ENCODE measurements around the gene RAI1. TPM values are rescaled to one million over a fixed set of nuclear protein-coding genes. Genes with fewer than 3 reads are reported as not detected.

Gene RAI1
- total and polyA plus RNA-seq, 2 of the 8 experiments (the other 6 are each of a cell fraction or from before 2014, with no cell fraction given) = 0.39 to 1.2 TPM

DNA sequence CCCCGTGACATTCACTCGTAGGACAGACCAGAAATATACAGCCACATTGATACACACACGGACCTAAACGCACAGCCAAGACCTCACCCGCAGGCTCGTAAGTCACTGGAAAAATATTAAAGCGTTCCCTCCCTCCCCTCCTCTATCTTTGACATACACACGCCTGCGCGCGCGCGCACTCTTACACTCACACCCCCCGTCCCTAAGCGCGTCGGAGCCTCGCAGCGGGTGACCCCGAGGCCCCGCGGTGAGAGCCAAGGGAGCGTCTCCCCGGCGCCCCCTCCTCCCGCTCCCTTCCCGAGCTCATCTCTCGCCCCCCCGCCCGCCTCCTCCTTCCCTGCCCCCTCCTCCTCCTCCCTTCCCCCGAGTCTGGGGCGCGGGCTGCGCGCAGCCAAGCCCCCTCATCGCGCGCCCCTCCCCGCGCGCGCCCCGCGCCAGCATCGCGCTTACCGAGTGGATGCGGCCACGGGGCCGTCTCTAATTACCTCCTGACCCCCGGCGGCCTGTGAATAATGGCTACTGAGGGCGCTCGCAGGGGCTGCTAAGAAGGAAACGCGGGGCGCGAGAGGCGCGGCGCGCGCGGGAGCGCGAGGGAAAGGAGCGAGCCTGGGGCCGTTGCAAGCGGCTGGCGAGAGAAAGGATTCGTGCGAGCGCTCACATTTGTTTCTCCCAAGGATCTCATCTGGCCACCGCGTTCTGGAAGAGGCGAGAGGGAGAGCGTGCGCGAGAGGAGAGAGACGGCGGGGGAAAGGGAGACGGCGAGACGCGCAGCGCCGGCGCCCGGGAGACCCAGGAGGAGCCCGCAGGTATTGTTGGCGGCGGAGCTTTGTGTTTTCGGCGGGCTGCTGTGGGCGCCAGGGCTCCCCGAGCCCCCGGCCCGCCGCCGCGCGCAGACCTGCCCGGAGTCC lies 42.4 kb downstream of the RAI1 start:
- Histone ChIP-seq H3K36me3 (ENCODE audit: control insufficient read depth in 2 of 4, insufficient read depth in 4 of 4, low read length in 3 of 4) (peaks cover 0 to 3% (median 0%) of the 10 kb centered on the region in 4 experiments; a peak in 1 of 8 replicates), H3K27me3 (replicated peaks in 1 of 4; ENCODE audit: control insufficient read depth in 3 of 4, extremely low read depth in 1 of 4, insufficient read depth in 3 of 4, low read length in 3 of 4) (peaks cover 85 to 99% (median 96%) of the 10 kb centered on the region in 4 experiments), H3K18ac (ENCODE audit: extremely low read depth, low read length) (no peak overlapping the region; the same call in 1 of the 2 replicates), H4K8ac (ENCODE audit: extremely low read depth, insufficient read depth, low read length) (peak overlapping the region; percentile 79), H2BK5ac (ENCODE audit: low read depth, low read length) (no peak overlapping the region), H3K79me1 (ENCODE audit: low read depth, low read length) (no peaks in the 10 kb centered on the region), H3K14ac (ENCODE audit: insufficient read length) (no peak overlapping the region), H4K5ac (ENCODE audit: insufficient read length, low read depth, low read length) (no peak overlapping the region), H3K9me3 (ENCODE audit: insufficient read depth in 2 of 2, low read depth in 1 of 2, low read length in 1 of 2) (no peaks in the 10 kb centered on the region), H3K4ac (replicated peaks; ENCODE audit: insufficient read length, low read depth, low read length) (no peak overlapping the region), H2BK15ac (ENCODE audit: low read length) (no peak overlapping the region), H2AK5ac (ENCODE audit: low read depth, low read length) (no peak overlapping the region), H3K23me2 (ENCODE audit: low read depth, low read length) (peaks cover 7% of the 10 kb centered on the region; the same call in 1 of the 2 replicates), H3K23ac (ENCODE audit: insufficient read length) (no peak overlapping the region), H3K9ac (replicated peaks in 1 of 4; ENCODE audit: extremely low read depth in 1 of 4, low read depth in 3 of 4, low read length in 3 of 4) (no peak overlapping the region; a peak in 1 of 7 replicates), H4K91ac (replicated peaks; ENCODE audit: insufficient read length, low read length) (no peak overlapping the region), H3K27ac (ENCODE audit: low read depth, low read length) (no peak overlapping the region), H4K20me1 (replicated peaks in 1 of 2; ENCODE audit: control insufficient read depth in 1 of 2, insufficient read depth in 2 of 2, low read length in 2 of 2) (peaks cover 21 to 37% of the 10 kb centered on the region in 2 experiments), H2BK12ac (ENCODE audit: low read depth, low read length) (no peak overlapping the region), H3K79me2 (ENCODE audit: control insufficient read depth in 1 of 2, insufficient read depth in 2 of 2, low read length in 2 of 2) (no peaks in the 10 kb centered on the region), H3K4me3 (ENCODE audit: extremely low read depth in 1 of 4, insufficient read depth in 2 of 4, low read depth in 3 of 4, low read length in 4 of 4) (peak overlapping the region; percentile 46 to 68 (median 56)), H2BK20ac (ENCODE audit: low read length) (no peak overlapping the region), H3K4me2 (ENCODE audit: insufficient read depth in 1 of 2, low read depth in 2 of 2, low read length in 2 of 2) (peak overlapping the region; percentile 80 to 99), H2AFZ (ENCODE audit: low read length) (no peak overlapping the region), H2BK120ac (replicated peaks; ENCODE audit: low read depth, low read length) (no peak overlapping the region), H3K4me1 (replicated peaks in 1 of 4; ENCODE audit: control insufficient read depth in 3 of 4, insufficient read depth in 4 of 4, low read length in 3 of 4) (peaks cover 0 to 29% (median 17%) of the 10 kb centered on the region in 4 experiments; a peak in 6 of 7 replicates), H3K56ac (replicated peaks; ENCODE audit: insufficient read length, low read depth, low read length) (no peak overlapping the region)
- FAIRE-seq = no peak
- DNase-seq (ENCODE audit: low read depth in 1 of 2, low spot score in 2 of 2) = peak in 1 of 2 experiments; percentile 66
- 2% methylated on average over 28 of the region's 103 CpGs; no CpG with 5 or more reads in 1 of the 2 experiments for WGBS, 2 experiments (ENCODE audit: extremely low coverage in 1 of 2, insufficient coverage in 1 of 2, insufficient read length in 1 of 2, insufficient replicate concordance in 2 of 2, low coverage in 1 of 2, low lambda C conversion rate in 2 of 2, missing lambda C conversion rate in 1 of 2)
- TF ChIP-seq SUZ12 (IDR thresholded peaks at IDR 0.05; ENCODE audit: low read length) (0 out of 2 replicates have a peak, but pooled peaks have one; percentile 23), EZH2 (IDR thresholded peaks at IDR 0.05; ENCODE audit: low read depth, low read length, severe bottlenecking) (peak; percentile 46), BACH1 (IDR thresholded peaks at IDR 0.05; ENCODE audit: low read length) (peak; percentile 42; the same call in 1 of the 2 replicates), KDM4A (IDR thresholded peaks at IDR 0.05; ENCODE audit: low read depth, low read length, severe bottlenecking) (peak; percentile 38), SIN3A (conservative IDR thresholded peaks at IDR 0.05 in 1 of 2, IDR thresholded peaks at IDR 0.05 in 1 of 2; ENCODE audit: low read depth in 1 of 2, low read length in 2 of 2) (peak in 1 of 2 experiments; percentile 50; a peak in 1 of 4 replicates), JUN (IDR thresholded peaks at IDR 0.05; ENCODE audit: low read depth, low read length) (no peak), EGR1 (IDR thresholded peaks at IDR 0.05; ENCODE audit: borderline replicate concordance, low read depth, low read length) (no peak)
- TF ChIP-seq, protein P1, sequence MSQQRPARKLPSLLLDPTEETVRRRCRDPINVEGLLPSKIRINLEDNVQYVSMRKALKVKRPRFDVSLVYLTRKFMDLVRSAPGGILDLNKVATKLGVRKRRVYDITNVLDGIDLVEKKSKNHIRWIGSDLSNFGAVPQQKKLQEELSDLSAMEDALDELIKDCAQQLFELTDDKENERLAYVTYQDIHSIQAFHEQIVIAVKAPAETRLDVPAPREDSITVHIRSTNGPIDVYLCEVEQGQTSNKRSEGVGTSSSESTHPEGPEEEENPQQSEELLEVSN (IDR thresholded peaks at IDR 0.05) = no peak
- POLR2A ChIA-PET (ENCODE audit: partially characterized antibody) = interaction anchor here (0.7 to 1.5 kb wide), 6 partner anchors 12 to 116 kb away, joined by 3 to 5 read pairs (median 4); no protein-coding TSS in a partner anchor
- CTCF ChIA-PET (ENCODE audit: partially characterized antibody) = interaction anchor here (0.8 to 1.4 kb wide), 4 partner anchors 12 to 195 kb away, joined by 3 to 7 read pairs (median 4); no protein-coding TSS in a partner anchor

Data from H1 (cell line).